ENCODE measurements around the gene CALN1. TPM values are rescaled to one million over a fixed set of nuclear protein-coding genes. Genes with fewer than 3 reads are reported as not detected.

The CALN1 gene
- total RNA-seq, 1 donor: under 0.01 TPM

- DNase-seq (ENCODE audit: low read depth): no peak
- H3K4me3 ChIP-seq (ENCODE audit: low read depth, low read length): no peak overlapping the region
- no peak for TF ChIP-seq CTCF (IDR thresholded peaks at IDR 0.05; ENCODE audit: insufficient read depth, low read depth, low read length)
Measured at GRCh38 chr7:71996141-71996540, 416.0 kb downstream of the CALN1 start.

- no peak overlapping the region for H3K4me3 ChIP-seq (ENCODE audit: low read depth, low read length)
- DNase-seq (ENCODE audit: low read depth): no peak
- no peak for TF ChIP-seq CTCF (IDR thresholded peaks at IDR 0.05; ENCODE audit: insufficient read depth, low read depth, low read length)
Measured at GRCh38 chr7:71995111-71995510, 417.0 kb downstream of the CALN1 start.

GRCh38 chr7:71991586-71991985 lies 420.6 kb downstream of the CALN1 start:
- H3K4me3 ChIP-seq (ENCODE audit: low read depth, low read length): no peak overlapping the region
- no peak for TF ChIP-seq CTCF (IDR thresholded peaks at IDR 0.05; ENCODE audit: insufficient read depth, low read depth, low read length)
- no peak for DNase-seq (ENCODE audit: low read depth)

- DNase-seq (ENCODE audit: low read depth): no peak
- no peak for TF ChIP-seq CTCF (IDR thresholded peaks at IDR 0.05; ENCODE audit: insufficient read depth, low read depth, low read length)
- H3K4me3 ChIP-seq (ENCODE audit: low read depth, low read length): no peak overlapping the region
Measured at GRCh38 chr7:71990138-71990462, 422.0 kb downstream of the CALN1 start.

- TF ChIP-seq CTCF (IDR thresholded peaks at IDR 0.05; ENCODE audit: insufficient read depth, low read depth, low read length): no peak
- no peak for DNase-seq (ENCODE audit: low read depth)
- H3K4me3 ChIP-seq (ENCODE audit: low read depth, low read length): no peak overlapping the region
Measured at GRCh38 chr7:71988201-71988600, 423.9 kb downstream of the CALN1 start.

GRCh38 chr7:71987200-71987767 lies 424.9 kb downstream of the CALN1 start:
- H3K4me3 ChIP-seq (ENCODE audit: low read depth, low read length): no peak overlapping the region
- no peak for TF ChIP-seq CTCF (IDR thresholded peaks at IDR 0.05; ENCODE audit: insufficient read depth, low read depth, low read length)
- no peak for DNase-seq (ENCODE audit: low read depth)

GRCh38 chr7:71984348-71984747 lies 427.8 kb downstream of the CALN1 start:
- no peak for TF ChIP-seq CTCF (IDR thresholded peaks at IDR 0.05; ENCODE audit: insufficient read depth, low read depth, low read length)
- H3K4me3 ChIP-seq (ENCODE audit: low read depth, low read length): no peak overlapping the region
- DNase-seq (ENCODE audit: low read depth): no peak

All from fibroblast of villous mesenchyme (primary cell).